SIG-M5 (cell line): ENCODE data around the gene OR52A1.

Experiments used
- DNase-seq: peaks from one replicate; lab custom pipeline; 2025; lab: John Stamatoyannopoulos, UW

OR52A1 gene

DNA sequence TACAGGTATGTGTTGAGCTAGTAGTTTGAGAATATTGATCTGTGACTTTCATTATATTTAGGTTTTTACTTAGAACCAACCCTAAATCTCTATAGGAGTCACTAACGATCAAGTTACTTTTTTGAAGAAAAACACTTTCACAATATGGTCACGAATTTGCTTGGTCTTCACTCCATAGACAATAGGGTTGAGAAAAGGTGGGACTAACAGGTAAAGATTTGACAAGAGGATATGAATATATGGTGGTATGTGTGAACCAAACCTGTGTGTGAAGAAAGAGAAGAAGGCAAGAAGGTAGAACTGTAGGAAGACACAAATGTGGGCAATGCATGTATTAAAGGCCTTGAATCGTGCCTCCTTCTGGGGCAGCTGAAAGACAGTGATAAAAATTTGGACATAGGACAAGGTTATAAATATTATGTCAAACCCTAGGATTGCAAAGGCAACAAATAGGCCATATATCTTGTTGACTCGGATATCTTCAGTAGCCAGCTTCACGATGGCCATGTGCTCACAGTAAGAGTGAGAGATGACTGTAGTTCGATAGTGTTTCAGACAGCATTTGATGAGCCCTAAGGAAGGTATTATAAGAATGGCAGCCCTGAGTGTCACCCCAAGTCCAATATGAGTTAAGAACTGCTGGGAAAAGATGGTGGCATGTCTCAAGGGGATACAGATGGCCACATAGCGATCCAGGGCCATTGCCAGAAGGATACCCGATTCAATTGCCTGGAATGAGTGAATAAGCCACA is 22.8 kb downstream of the OR52A1 start:
- no peak for DNase-seq

DNA sequence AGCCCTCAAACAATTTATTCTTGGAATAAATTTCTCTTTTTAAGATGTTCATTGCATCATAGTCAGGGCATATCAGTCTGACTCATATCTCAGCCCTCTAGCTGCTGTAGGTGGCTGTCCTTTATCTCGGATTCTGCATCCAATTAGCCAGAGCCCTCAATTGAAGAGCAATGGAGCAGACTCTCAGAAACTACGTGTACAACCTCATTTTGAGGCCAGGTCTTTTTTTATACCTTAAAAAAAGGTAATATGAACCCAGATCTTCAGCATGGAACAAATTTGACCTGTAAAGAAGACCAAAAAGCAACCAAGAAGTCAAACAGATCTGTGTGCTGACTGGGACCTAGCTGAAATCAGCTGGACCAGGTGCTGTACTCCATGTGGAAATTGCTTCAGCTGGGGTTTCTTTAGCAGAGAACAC is 25.1 kb downstream of the OR52A1 start:
- DNase-seq, result no peak

DNA sequence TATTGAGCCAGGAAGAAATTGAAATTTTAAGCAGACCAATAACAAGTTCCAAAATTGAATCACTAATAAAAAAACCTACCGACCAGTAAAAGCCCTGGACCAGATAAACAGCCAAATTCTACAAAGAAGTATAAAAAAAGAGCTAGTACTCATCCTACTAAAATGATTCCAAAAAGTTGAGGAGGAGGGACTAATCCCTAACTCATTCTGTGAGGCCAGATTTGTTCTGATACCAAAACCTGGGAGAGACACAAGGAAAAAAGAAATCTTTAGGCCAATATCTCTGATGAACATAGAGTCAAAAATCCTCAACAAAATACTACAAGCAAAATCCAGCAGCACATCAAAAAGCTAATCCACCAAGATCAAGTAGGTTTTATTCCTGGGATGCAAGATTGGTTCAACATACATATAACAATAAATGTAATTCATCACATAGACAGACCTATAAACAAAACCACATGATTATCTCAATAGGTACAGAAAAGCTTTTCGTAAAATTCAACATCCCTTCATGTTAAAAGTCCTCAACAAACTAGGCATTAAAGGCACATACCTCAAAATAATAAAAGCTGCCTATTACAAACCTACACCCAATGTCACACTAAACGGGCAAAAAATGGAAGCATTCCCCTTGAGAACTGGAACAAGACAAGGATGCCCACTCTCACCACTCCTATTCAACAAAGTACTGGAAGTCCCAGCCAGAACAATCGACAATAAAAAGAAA is 29.5 kb downstream of the OR52A1 start:
- DNase-seq, result no peak

DNA sequence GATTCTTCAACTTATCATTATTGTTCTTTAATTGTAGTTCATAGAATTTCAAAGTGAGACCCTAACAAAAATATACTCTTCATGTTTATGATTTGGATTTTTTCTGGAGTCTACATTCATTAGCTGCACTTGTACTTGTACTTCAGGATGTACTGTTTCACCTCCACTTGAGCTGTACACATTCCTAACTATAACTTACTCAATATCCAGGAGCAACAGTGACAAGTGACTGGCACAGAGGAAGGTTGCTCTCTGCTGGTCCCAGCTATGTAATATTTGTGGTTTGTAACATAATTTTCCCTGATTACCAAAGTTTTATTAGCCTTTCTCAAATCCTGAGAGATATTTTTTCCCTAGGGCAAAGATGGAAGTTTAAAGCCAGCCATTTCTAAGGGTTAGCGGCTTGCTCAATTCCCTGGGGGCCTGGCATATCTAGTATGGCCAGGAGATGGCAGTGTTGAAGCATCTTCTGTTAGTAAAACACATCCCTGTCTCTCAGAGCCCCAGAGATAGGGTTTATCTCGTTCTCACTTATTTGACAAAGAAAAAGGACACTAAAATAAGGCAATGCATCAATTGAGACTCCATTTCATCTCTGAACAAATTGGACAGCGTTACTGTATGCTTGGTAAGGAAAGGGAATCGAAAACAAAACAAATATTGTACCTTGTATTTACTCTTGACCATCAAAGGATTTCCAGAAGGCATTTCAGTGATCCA is 30.6 kb downstream of the OR52A1 start:
- no peak for DNase-seq

DNA sequence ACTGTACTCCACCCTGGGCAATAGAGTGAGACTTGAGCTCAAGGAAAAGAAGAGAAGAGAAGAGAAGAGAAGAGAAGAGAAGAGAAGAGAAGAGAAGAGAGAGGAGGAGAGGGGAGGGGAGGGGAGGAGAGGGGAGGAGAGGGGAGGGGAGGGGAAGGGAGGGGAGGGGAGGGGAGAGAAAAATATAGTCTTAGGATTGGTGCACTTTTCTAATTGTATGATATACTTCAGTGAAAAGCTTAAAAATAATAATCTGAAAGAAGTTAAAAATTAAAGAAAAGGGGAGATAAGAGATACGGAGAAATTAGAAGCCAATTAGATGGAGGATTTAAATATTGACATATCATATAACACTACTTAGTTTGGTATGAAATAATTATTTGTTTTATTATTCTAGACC is 35.7 kb downstream of the OR52A1 start:
- DNase-seq, result no peak

DNA sequence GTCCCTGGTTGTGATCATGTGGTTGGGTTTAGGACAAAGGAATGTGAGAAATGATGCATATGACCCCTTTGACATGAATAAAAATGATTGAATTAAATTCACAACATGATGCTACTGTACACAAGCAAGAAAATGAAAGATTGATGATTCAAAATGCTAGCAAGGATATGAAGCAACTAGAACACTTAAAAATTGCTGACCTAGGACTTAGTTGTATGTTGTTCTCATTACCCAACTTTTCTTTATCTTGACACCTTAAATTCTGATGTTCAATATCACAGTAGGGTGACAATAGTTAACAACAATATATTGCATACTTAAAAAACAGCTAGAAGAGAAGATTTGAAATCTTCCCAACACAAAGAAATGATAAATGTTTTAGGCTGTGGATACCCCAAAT is 37.0 kb downstream of the OR52A1 start:
- no peak for DNase-seq

DNA sequence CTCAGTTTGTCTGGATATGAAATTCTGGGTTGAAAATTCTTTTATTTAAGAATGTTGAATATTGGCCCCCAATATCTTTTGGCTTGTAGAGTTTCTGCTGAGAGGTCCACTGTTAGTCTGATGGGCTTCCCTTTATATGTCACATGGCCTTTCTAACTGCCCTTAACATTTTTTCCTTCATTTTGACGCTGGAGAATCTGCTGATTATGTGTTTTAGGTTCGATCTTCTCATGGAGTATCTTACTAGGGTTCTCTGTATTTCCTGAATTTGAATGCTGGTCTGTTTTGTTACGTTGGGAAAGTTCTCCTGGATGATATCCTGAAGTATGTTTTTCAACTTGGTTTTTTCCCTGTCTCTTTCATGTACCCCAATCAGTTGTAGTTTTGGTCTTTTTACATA is 39.2 kb downstream of the OR52A1 start:
- DNase-seq, result no peak

DNA sequence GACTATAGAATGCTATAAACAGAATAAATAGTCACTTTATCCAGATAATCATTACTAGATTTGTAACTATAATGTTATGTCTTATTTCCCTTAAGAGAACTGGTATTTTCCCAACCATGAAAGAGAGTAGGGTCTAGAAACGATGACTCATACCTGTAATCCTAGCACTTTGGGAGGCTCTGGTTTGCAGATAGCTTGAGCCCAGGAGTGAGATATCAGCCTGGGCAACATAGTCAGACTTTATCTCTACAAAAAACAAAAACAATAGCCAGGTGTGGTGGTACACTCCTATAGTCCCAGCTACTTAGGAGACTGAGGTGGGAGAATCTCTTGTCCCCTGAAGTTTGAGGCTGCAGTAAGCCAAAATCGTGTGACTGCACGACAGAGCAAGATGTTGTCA is 47.3 kb downstream of the OR52A1 start:
- no peak for DNase-seq

DNA sequence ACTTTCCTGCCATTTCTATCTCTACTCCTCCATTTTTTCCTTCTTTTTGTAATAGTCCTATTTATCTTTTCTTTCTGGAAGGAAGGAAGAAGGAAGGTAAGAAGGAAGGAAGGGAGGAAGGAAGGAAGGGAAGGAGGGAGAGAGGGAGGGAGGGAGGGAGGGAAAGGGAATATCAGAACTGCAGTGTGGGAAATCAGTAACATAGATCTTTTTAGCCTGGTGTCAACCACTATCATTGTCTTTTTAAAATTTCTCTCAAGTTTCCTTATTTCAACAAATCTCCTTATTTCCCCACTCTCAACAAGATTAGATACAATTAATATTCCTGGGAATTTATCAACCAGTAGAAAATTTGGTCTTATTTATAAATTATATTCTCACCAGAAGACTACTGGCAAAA is 51.5 kb downstream of the OR52A1 start:
- DNase-seq, result no peak

DNA sequence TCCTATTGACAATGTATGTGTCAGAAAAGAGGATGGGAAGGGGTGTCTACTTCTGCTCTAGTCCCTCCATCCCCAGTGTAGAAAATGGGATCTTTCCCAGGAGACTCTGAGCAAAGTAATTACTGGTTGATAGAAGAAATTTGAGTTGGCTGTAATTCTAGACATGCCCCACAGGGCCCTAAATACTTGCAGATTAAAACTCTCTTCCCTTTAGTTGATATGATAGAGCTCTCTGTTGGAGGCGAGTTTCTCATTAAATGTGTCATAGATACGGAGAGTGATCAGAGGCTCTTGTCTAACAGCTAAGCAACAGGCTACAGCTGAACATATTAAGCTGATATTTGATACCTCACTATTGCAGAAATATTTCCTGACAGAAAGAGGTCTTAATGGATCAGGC is 52.3 kb downstream of the OR52A1 start:
- DNase-seq, result no peak

DNA sequence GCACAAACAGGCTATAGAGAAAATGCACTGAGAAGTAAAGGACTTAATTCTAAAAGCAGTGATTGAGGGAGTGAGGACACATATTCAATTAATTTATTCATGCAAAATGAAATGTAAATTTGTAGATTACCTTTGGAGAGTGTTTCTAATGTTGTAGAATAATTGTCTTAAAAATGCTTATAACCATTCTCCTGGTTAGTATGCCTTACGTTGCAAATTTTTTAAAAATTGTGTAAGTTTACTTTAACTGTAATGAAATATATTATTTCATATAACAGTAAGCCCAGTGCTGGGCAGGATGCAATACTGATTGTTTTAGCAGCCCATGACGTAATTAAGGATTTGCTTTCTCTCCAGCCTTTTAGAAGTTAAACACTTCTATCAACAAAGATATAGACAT is 58.5 kb downstream of the OR52A1 start:
- no peak for DNase-seq
